K562 (cell line): Measurements from ENCODE around the gene PNMA8A. TPM values are rescaled to one million over a fixed set of nuclear protein-coding genes. Genes with fewer than 3 reads are reported as not detected.

Source experiments
- ATAC-seq: fragments of 200-7000 bp; cut with Tn5 transposase; 3 replicates; pipeline ENCODE4 v1.9.1; 2020; ENCODE audit warnings: moderate library complexity
- BruUV-seq: library from RNA; stranded (reverse); fragments of 400-500 nt; replicated peaks from 2 replicates; lab custom pipeline; 2021; lab: Mats Ljungman, UMichigan
- CTCF ChIA-PET: fragments of 300-600 bp; formaldehyde crosslinking; extraction: SDS; loops from one replicate; lab custom pipeline; 2021; ENCODE audit warnings: low intra/inter-chr PET ratio; lab: Yijun Ruan, JAX
- POLR2A ChIA-PET: fragments of 300-600, 350-650 bp; sonication (Branson Sonifier 250); formaldehyde crosslinking; extraction: SDS; loops from one replicate; lab custom pipeline; 2021; ENCODE audit warnings: antibody characterized with exemption, inconsistent platforms; lab: Yijun Ruan, JAX
- DNase-seq, 4 experiments: peaks; one replicate each; pipeline versions ENCODE4 v3.0.0 to v3.0.0-alpha.2; 2011 to 2018; ENCODE audit warnings: low spot score in 3 of 4, mixed read lengths in 3 of 4; ENCODE audit errors: extremely low read depth in 1 of 4
- FAIRE-seq: peaks from 2 replicates; lab custom pipeline; 2011; peaks lifted over from hg19 to GRCh38; lab: Jason Lieb, UNC
- H2AFZ ChIP-seq: 2 replicates; pipeline ENCODE4 v1.6.0; 2011; ENCODE audit warnings: low read depth, low read length, control low read depth, inconsistent platforms
- H3K27ac ChIP-seq: fragments of 200-600 bp; 3 replicates; pipeline ENCODE4 v1.8.0; 2011; ENCODE audit warnings: low read depth, mild to moderate bottlenecking, control low read depth, inconsistent platforms, low read length, moderate library complexity, mixed read lengths; ENCODE audit errors: extremely low read depth
- H3K27me3 ChIP-seq, 2 experiments: fragments of 300-600 bp in 1 of 2; 2 replicates in 1 of 2; 3 replicates in 1 of 2; pipeline versions ENCODE4 v1.6.0 to v1.8.0; 2011; ENCODE audit warnings: inconsistent platforms in 2 of 2, low read length in 2 of 2, mild to moderate bottlenecking in 1 of 2, mixed read lengths in 1 of 2, moderate library complexity in 1 of 2; ENCODE audit not compliant: control insufficient read depth in 2 of 2, insufficient read depth in 2 of 2
- H3K36me3 ChIP-seq: fragments of 300-600 bp; 3 replicates; pipeline ENCODE4 v1.8.0; 2011; ENCODE audit warnings: mild to moderate bottlenecking, low read length, inconsistent platforms; ENCODE audit not compliant: control insufficient read depth, insufficient read depth
- H3K4me1 ChIP-seq, 2 experiments: fragments of 200-600 bp in 1 of 2; replicated peaks in 1 of 2; 2 replicates in 1 of 2; 3 replicates in 1 of 2; pipeline versions ENCODE4 v1.5.1 to v1.8.0; 2011; ENCODE audit warnings: inconsistent platforms in 2 of 2, low read length in 2 of 2, mild to moderate bottlenecking in 1 of 2, mixed read lengths in 1 of 2, moderate library complexity in 1 of 2; ENCODE audit not compliant: control insufficient read depth in 2 of 2, insufficient read depth in 2 of 2
- H3K4me2 ChIP-seq: 2 replicates; pipeline ENCODE4 v1.6.1; 2011; ENCODE audit warnings: low read length, control low read depth, inconsistent platforms, mixed read lengths; ENCODE audit not compliant: insufficient read depth
- H3K4me3 ChIP-seq: fragments of 200-600 bp; sonication (generic), shearing (Covaris generic); 2 replicates; pipeline ENCODE4 v1.5.1; 2016; ENCODE audit warnings: control low read depth, inconsistent platforms
- H3K79me2 ChIP-seq: fragments of 200-600 bp; 3 replicates; pipeline ENCODE4 v1.8.0; 2011; ENCODE audit warnings: low read length, inconsistent platforms; ENCODE audit not compliant: control insufficient read depth, insufficient read depth
- H3K9ac ChIP-seq, 2 experiments: 2 replicates each; pipeline versions ENCODE4 v1.6.0 to v1.6.1; 2011; ENCODE audit warnings: low read depth in 2 of 2, low read length in 2 of 2, control low read depth in 1 of 2, inconsistent platforms in 1 of 2, mild to moderate bottlenecking in 1 of 2, mixed read lengths in 1 of 2; ENCODE audit not compliant: insufficient read depth in 1 of 2
- H3K9me1 ChIP-seq: one replicate; pipeline ENCODE4 v1.6.0; 2011; ENCODE audit warnings: inconsistent platforms, mild to moderate bottlenecking, low read length, moderate library complexity; ENCODE audit not compliant: control insufficient read depth, insufficient read depth
- H3K9me3 ChIP-seq: replicated peaks from 2 replicates; pipeline ENCODE4 v1.5.1; 2011; ENCODE audit warnings: low read depth, low read length, inconsistent platforms; ENCODE audit not compliant: control insufficient read depth, insufficient read depth
- H4K20me1 ChIP-seq: replicated peaks from 2 replicates; pipeline ENCODE4 v1.6.1; 2011; ENCODE audit warnings: low read length, inconsistent platforms, mixed read lengths; ENCODE audit not compliant: control insufficient read depth, insufficient read depth
- CHD2 ChIP-seq: IDR thresholded peaks from 2 replicates; pipeline ENCODE4 v1.6.1; 2011; ENCODE audit warnings: low read depth, low read length
- ZHX1 ChIP-seq: fragments of 150-350 bp; conservative IDR thresholded peaks from 2 replicates; pipeline ENCODE4 v1.6.1; 2014; ENCODE audit warnings: low read length
- WGBS: fragments of 100-300 bp; shearing (Covaris generic); methylation state at CpG from one replicate; pipeline ENCODE4 v1.1.6; 2016; ENCODE audit warnings: low coverage, mixed read lengths; ENCODE audit not compliant: insufficient coverage; ENCODE audit errors: missing lambda C conversion rate; 5-methylcytosine and 5-hydroxymethylcytosine counted together
- in situ Hi-C: fragments of 300-500 bp; cut with MboI; formaldehyde crosslinking; loops from 4 replicates; pipeline ENCODE4 v1.15.0; 2018; ENCODE audit warnings: inconsistent platforms, mixed read lengths
- intact Hi-C: fragments of 100-400 bp; cut with micrococcal nuclease; formaldehyde crosslinking; loops from 2 replicates; pipeline ENCODE4 v1.14.2; 2022
- polyA plus RNA-seq, 8 experiments: library from polyadenylated mRNA; depleted of rRNA in 4 of 8; stranded (reverse) in 5 of 8; unstranded in 3 of 8; fragments of >200 nt; fragmentation: Nextera tagmentation in 2 of 8; fragmentation: Illumina TruSeq in 1 of 8; extraction: Ambion mirVana in 2 of 8; extraction: Trizol in 1 of 8; gene quantifications; 2 replicates each; pipeline versions ENCODE4 v1.2.1 to v1.2.3, GENCODE V29; 2011 to 2014; ENCODE audit warnings: inconsistent platforms in 1 of 8, missing spikeins in 1 of 8
- total RNA-seq, 7 experiments: library from RNA; depleted of rRNA in 6 of 7; stranded (reverse); fragments of >200 nt in 6 of 7; fragmentation: Illumina TruSeq in 2 of 7; extraction: Trizol in 2 of 7; gene quantifications; 2 replicates each; pipeline versions ENCODE4 v1.2.1 to v1.2.3, GENCODE V29; 2011 to 2021; ENCODE audit warnings: low replicate concordance in 1 of 7
- TF ChIP-seq, protein P1 (sequence below): fragments of 450-650 bp; conservative IDR thresholded peaks from 2 replicates; pipeline ENCODE4 v1.6.1; 2016; ENCODE audit warnings: missing genetic modification characterization, low read depth, mild to moderate bottlenecking, control low read depth, missing compliant biosample characterization

The PNMA8A gene
- total and polyA plus RNA-seq, 9 of the 15 experiments (the other 6 are each of a cell fraction or from before 2014, with no cell fraction given) = 6.6 to 23.8 (median 14.9) TPM

DNA sequence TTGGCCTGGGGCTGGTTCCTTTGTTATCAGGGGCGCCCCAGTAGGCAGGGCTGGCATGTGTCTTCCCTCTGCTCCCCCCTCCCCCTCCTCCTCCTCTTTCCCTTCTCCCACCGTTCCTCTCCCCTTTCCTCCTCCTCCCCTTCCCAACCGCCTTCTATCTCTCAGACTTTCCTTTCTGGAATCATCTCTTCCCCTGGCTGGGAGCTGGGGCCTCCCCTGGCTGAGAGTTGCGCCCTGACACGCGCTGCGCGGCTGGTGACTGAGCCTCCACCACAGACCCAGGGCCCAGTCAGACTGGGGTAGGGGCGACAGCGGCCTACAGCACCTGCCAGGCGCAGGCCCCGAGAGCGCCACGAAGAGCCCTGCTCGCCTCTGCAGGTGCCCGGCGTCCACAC lies 21.5 kb upstream of the PNMA8A start:
- H3K4me3 ChIP-seq = no peak overlapping the region
- H3K36me3 ChIP-seq = no peaks in the 10 kb centered on the region
- ChIA-PET POLR2A (no interaction called here), CTCF (interaction anchor here (0.7 kb wide), 1 partner anchor 94 kb away, joined by 3 read pairs; no protein-coding TSS in a partner anchor)
- H3K27ac ChIP-seq = no peak overlapping the region
- 16% methylated on average over 14 of the region's 17 CpGs for WGBS
- no peak overlapping the region for H2AFZ ChIP-seq
- no peaks in the 10 kb centered on the region for H3K79me2 ChIP-seq
- peaks cover 66 to 88% of the 10 kb centered on the region in 2 experiments for H3K27me3 ChIP-seq
- DNase-seq (no peak), ATAC-seq (no peak), FAIRE-seq (no peak)
- in situ Hi-C loops = no loop called here
- H3K9ac ChIP-seq = no peak overlapping the region
- H3K4me1 ChIP-seq = peaks cover 0 to 43% of the 10 kb centered on the region in 2 experiments; a peak in 3 of 5 replicates
- no peaks in the 10 kb centered on the region; the same call in 1 of the 2 replicates for H3K9me3 ChIP-seq
- BruUV-seq = no TSS peak
- intact Hi-C loops = no loop called here
- no peak overlapping the region for H3K4me2 ChIP-seq
- no peaks in the 10 kb centered on the region for H3K9me1 ChIP-seq
- peaks cover 14% of the 10 kb centered on the region for H4K20me1 ChIP-seq
- TF ChIP-seq ZHX1 (no peak), CHD2 (no peak)
- TF ChIP-seq, protein P1, sequence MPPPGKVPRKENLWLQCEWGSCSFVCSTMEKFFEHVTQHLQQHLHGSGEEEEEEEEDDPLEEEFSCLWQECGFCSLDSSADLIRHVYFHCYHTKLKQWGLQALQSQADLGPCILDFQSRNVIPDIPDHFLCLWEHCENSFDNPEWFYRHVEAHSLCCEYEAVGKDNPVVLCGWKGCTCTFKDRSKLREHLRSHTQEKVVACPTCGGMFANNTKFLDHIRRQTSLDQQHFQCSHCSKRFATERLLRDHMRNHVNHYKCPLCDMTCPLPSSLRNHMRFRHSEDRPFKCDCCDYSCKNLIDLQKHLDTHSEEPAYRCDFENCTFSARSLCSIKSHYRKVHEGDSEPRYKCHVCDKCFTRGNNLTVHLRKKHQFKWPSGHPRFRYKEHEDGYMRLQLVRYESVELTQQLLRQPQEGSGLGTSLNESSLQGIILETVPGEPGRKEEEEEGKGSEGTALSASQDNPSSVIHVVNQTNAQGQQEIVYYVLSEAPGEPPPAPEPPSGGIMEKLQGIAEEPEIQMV (tag) = no peak
